ENCODE results near the gene FLII. TPM values are rescaled to one million over a fixed set of nuclear protein-coding genes. Genes with fewer than 3 reads are reported as not detected.
"Not testable (repeated sequence)": the region's sequence is repeated elsewhere in the genome, so short reads cannot be mapped to it uniquely, and the experiment has no call there.

Gene FLII
- total RNA-seq, 1 donor from 2014 or later = 716 TPM

GRCh38 chr17:18224053-18224386 lies 34.5 kb downstream of the FLII start:
- no peak for TF ChIP-seq CTCF (IDR thresholded peaks at IDR 0.05)
- H3K36me3 ChIP-seq = no peaks in the 10 kb centered on the region
- no peak overlapping the region for H3K4me3 ChIP-seq
- intact Hi-C loops (cut with DNase I) = no loop called here
- H3K4me1 ChIP-seq = peaks cover 4 to 14% of the 10 kb centered on the region in 2 donors
- H3K9me3 ChIP-seq = no peaks in the 10 kb centered on the region
- no peaks in the 10 kb centered on the region for H3K27me3 ChIP-seq
- H3K27ac ChIP-seq = peak overlapping the region in 1 of 2 donors; percentile 31
- DNase-seq (ENCODE audit: low spot score in 2 of 2) = no peak

GRCh38 chr17:18218756-18219415 lies 39.7 kb downstream of the FLII start:
- no peaks in the 10 kb centered on the region for H3K36me3 ChIP-seq
- H3K27me3 ChIP-seq = no peaks in the 10 kb centered on the region
- peaks cover 3 to 5% of the 10 kb centered on the region in 2 donors for H3K4me1 ChIP-seq
- H3K4me3 ChIP-seq = no peak overlapping the region
- H3K9me3 ChIP-seq = no peaks in the 10 kb centered on the region
- H3K27ac ChIP-seq = no peak overlapping the region
- no peak for DNase-seq (ENCODE audit: low spot score in 2 of 2)
- no peak for TF ChIP-seq CTCF (IDR thresholded peaks at IDR 0.05)
- intact Hi-C loops (cut with DNase I) = loop anchor here (5.0 kb wide), 1 partner anchor 38 kb away; the partner anchor contains the start of gene FLII

GRCh38 chr17:18217412-18218015 lies 41.0 kb downstream of the FLII start:
- DNase-seq (ENCODE audit: low spot score in 2 of 2) = peak; percentile 29 to 84
- H3K4me1 ChIP-seq = peaks cover 3 to 5% of the 10 kb centered on the region in 2 donors
- H3K36me3 ChIP-seq = no peaks in the 10 kb centered on the region
- H3K9me3 ChIP-seq = no peaks in the 10 kb centered on the region
- no peak overlapping the region for H3K4me3 ChIP-seq
- intact Hi-C loops (cut with DNase I) = loop anchor here (5.0 kb wide), 1 partner anchor 40 kb away; the partner anchor contains the start of gene FLII
- H3K27ac ChIP-seq = no peak overlapping the region
- H3K27me3 ChIP-seq = no peaks in the 10 kb centered on the region
- peak; percentile 87 to 98 (median 95) for TF ChIP-seq CTCF (IDR thresholded peaks at IDR 0.05)

GRCh38 chr17:18216906-18217305 lies 41.6 kb downstream of the FLII start:
- intact Hi-C loops (cut with DNase I) = loop anchor here (5.0 kb wide), 1 partner anchor 40 kb away; the partner anchor contains the start of gene FLII
- not testable (repeated sequence) for DNase-seq (ENCODE audit: low spot score in 2 of 2); H3K27me3 ChIP-seq; H3K27ac ChIP-seq; H3K4me3 ChIP-seq; H3K4me1 ChIP-seq; H3K9me3 ChIP-seq; H3K36me3 ChIP-seq

- DNase-seq (ENCODE audit: low spot score in 2 of 2) = no peak
- intact Hi-C loops (cut with DNase I) = no loop called here
- Histone ChIP-seq H3K27me3 (no peaks in the 10 kb centered on the region), H3K4me3 (no peak overlapping the region), H3K4me1 (peaks cover under 1 to 5% of the 10 kb centered on the region in 2 donors), H3K9me3 (no peaks in the 10 kb centered on the region), H3K36me3 (peaks cover 23 to 26% of the 10 kb centered on the region in 2 donors), H3K27ac (no peak overlapping the region)
- TF ChIP-seq CTCF (IDR thresholded peaks at IDR 0.05) = no peak
Observed at GRCh38 chr17:18213666-18214270, 44.8 kb downstream of the FLII start.

- Histone ChIP-seq H3K27ac (no peak overlapping the region), H3K4me3 (no peak overlapping the region), H3K9me3 (no peaks in the 10 kb centered on the region), H3K36me3 (peaks cover 63 to 72% of the 10 kb centered on the region in 2 donors), H3K27me3 (no peaks in the 10 kb centered on the region), H3K4me1 (no peaks in the 10 kb centered on the region)
- no peak for DNase-seq (ENCODE audit: low spot score in 2 of 2)
- intact Hi-C loops (cut with DNase I) = no loop called here
- no peak for TF ChIP-seq CTCF (IDR thresholded peaks at IDR 0.05)
Observed at GRCh38 chr17:18208092-18208491, 50.4 kb downstream of the FLII start.

All from ascending aorta (tissue), 2 donors.